Renal cortical epithelial cell (primary cell): ENCODE data around the gene PSG3. TPM values are rescaled to one million over a fixed set of nuclear protein-coding genes. Genes with fewer than 3 reads are reported as not detected.
"Not testable (repeated sequence)": the region's sequence is repeated elsewhere in the genome, so short reads cannot be mapped to it uniquely, and the experiment has no call there.

Source experiments
- DNase-seq: peaks from one replicate; pipeline ENCODE4 v3.0.0-alpha.2; 2011; ENCODE audit warnings: low read depth
- total RNA-seq: library from RNA; depleted of rRNA; stranded (reverse); fragments of >200 nt; gene quantifications from 2 replicates; pipeline ENCODE4 v1.2.3, GENCODE V29; 2014

PSG3 gene
- total RNA-seq, 1 donor from 2014 or later: 0.50 TPM

DNA sequence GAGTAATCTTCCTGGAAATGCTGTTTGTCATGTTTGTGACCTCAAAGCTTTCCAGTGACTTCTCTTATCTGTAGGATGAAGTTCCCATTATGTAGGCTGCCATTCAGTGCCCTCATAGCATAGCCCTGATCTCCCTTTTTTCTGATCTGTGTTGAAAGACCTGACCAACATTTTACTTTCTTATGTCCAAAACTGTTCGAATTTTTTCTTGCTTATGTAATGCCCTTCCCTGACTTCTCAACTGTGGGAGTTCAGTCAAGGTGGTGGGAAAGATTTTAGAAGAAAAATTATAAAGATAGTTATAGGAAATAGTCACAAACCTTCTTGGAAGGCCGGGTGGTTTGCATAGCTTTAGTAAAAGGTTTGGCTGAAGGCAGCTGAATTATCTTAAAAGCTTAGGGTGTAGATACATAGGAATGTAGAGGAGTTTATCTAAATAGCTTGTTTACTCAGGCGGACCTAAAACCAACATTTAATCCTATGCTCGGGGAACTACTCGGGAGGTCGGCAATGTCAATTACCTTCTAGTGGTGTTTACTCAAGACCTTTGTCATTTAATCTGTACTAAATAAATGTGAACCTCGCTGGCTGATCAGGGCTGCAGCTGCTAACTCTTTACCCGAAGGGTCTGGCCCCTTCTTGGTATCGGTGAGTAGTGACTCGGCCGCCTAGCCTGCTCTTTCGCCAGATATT, 44.3 kb downstream of the PSG3 start:
- DNase-seq: no peak

GRCh38 chr19:42693760-42694350, 46.4 kb downstream of the PSG3 start:
- peak; percentile 50 for DNase-seq

- peak; percentile 9 for DNase-seq
Observed at GRCh38 chr19:42683917-42684513, 56.3 kb downstream of the PSG3 start.

DNA sequence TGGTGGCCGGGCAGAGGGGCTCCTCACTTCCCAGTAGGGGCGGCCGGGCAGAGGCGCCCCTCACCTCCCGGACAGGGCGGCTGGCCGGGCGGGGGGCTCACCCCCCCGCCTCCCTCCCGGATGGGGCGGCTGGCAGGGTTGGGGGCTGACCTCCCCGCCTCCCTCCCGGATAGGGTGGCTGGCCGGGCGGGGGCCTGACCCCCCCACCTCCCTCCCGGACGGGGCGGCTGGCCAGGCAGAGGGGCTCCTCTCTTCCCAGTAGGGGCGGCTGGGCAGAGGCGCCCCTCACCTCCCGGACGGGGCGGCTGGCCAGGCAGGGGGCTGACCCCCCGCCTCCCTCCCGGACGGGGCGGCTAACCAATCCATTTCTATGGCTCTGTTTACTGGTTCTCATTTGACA, 64.0 kb downstream of the PSG3 start:
- DNase-seq: not testable (repeated sequence)

GRCh38 chr19:42674549-42674948, 65.7 kb downstream of the PSG3 start:
- DNase-seq: not testable (repeated sequence)

Other genes with a start within 250 kb of the PSG3 start
- gene CEACAM1, start 212.0 kb downstream of the PSG3 start, total RNA-seq: 0.30 and 0.69 TPM in 2 replicates
- gene CEACAM8, start 145.6 kb downstream of the PSG3 start, total RNA-seq: not detected in 2 replicates
- gene PSG8, start 25.2 kb upstream of the PSG3 start, total RNA-seq: 0.05 and 0.17 TPM in 2 replicates
- gene PSG1, start 139.2 kb upstream of the PSG3 start, total RNA-seq: 0.35 and 0.70 TPM in 2 replicates
- gene PSG6, start 177.4 kb upstream of the PSG3 start, total RNA-seq: not detected in 2 replicates
- gene PSG7, start 196.7 kb upstream of the PSG3 start, total RNA-seq: not detected in 2 replicates